ENCODE measurements around the gene GPRIN2.
"Not testable (repeated sequence)": the region's sequence is repeated elsewhere in the genome, so short reads cannot be mapped to it uniquely, and the experiment has no call there.

The GPRIN2 gene

GRCh38 chr10:46520941-46521340 is 35.5 kb downstream of the GPRIN2 start:
- DNase-seq (ENCODE audit: low read depth in 2 of 2), result no peak

GRCh38 chr10:46520381-46520780 is 36.1 kb downstream of the GPRIN2 start:
- no peak for DNase-seq (ENCODE audit: low read depth in 2 of 2)

GRCh38 chr10:46518028-46518725 is 38.3 kb downstream of the GPRIN2 start:
- DNase-seq (ENCODE audit: low read depth in 2 of 2), result no peak

- no peak for DNase-seq (ENCODE audit: low read depth in 2 of 2)
Observed at GRCh38 chr10:46517541-46517940, 38.9 kb downstream of the GPRIN2 start.

GRCh38 chr10:46516660-46517416 is 39.6 kb downstream of the GPRIN2 start:
- peak; percentile 70 for DNase-seq (ENCODE audit: low read depth in 2 of 2)

- no peak for DNase-seq (ENCODE audit: low read depth in 2 of 2)
Observed at GRCh38 chr10:46515793-46516192, 40.7 kb downstream of the GPRIN2 start.

GRCh38 chr10:46515366-46515765 is 41.1 kb downstream of the GPRIN2 start:
- no peak for DNase-seq (ENCODE audit: low read depth in 2 of 2)

- no peak for DNase-seq (ENCODE audit: low read depth in 2 of 2)
Observed at GRCh38 chr10:46514899-46515298, 41.6 kb downstream of the GPRIN2 start.

GRCh38 chr10:46514431-46514861 is 42.0 kb downstream of the GPRIN2 start:
- no peak for DNase-seq (ENCODE audit: low read depth in 2 of 2)

GRCh38 chr10:46513333-46513732 is 43.1 kb downstream of the GPRIN2 start:
- DNase-seq (ENCODE audit: low read depth in 2 of 2), result not testable (repeated sequence)

GRCh38 chr10:46512725-46513124 is 43.7 kb downstream of the GPRIN2 start:
- DNase-seq (ENCODE audit: low read depth in 2 of 2), result not testable (repeated sequence)

- DNase-seq (ENCODE audit: low read depth in 2 of 2), result not testable (repeated sequence)
Observed at GRCh38 chr10:46512002-46512401, 44.5 kb downstream of the GPRIN2 start.

All from fibroblast of skin of left biceps (primary cell).